Neural cell (in vitro differentiated cells): ENCODE results near the gene WFIKKN1.

Experiments
- CTCF ChIP-seq: fragments of 450-650 bp; IDR thresholded peaks from 2 replicates; pipeline ENCODE4 v1.5.1; 2014; ENCODE audit warnings: antibody characterized with exemption, mild to moderate bottlenecking, moderate library complexity; ENCODE audit not compliant: poor library complexity, severe bottlenecking
- EZH2 ChIP-seq: fragments of 200-600, 300-800 bp; shearing (Covaris generic), sonication (generic); IDR thresholded peaks from 2 replicates; pipeline ENCODE4 v1.6.1; 2014; ENCODE audit warnings: antibody characterized with exemption, low read length, borderline replicate concordance, mild to moderate bottlenecking; ENCODE audit not compliant: insufficient read depth, poor library complexity, severe bottlenecking
- POLR2AphosphoS5 ChIP-seq: IDR thresholded peaks from 2 replicates; pipeline ENCODE4 v1.6.1; 2012
- SMC3 ChIP-seq: fragments of 450-650 bp; conservative IDR thresholded peaks from 2 replicates; pipeline ENCODE4 v1.6.1; 2014; ENCODE audit warnings: antibody characterized with exemption, mild to moderate bottlenecking, moderate library complexity; ENCODE audit not compliant: poor library complexity
- TF ChIP-seq, protein P1 (sequence below): IDR thresholded peaks from 2 replicates; pipeline ENCODE4 v1.6.1; 2012; ENCODE audit warnings: borderline replicate concordance

DNA sequence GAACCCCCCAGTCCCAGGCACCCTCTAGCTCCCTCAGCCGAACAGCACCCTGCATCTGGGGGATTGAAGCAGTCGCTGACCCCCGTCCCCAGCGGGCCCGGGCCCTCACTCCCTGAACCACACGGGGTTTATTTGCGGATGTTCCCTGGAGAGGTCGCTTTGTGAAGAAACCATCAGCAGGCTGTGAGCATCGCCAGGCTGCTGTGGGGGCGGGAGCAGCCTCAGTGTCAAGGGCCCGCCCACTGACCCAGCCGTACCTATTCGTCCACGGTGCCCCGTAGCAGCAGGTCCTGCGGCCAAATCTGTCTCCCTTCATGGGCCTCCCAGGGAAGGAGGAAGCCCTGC is 47.3 kb upstream of the WFIKKN1 start:
- no peak for TF ChIP-seq CTCF
- TF ChIP-seq POLR2AphosphoS5, result no peak
- TF ChIP-seq SMC3, result no peak
- no peak for TF ChIP-seq EZH2
- TF ChIP-seq, protein P1, sequence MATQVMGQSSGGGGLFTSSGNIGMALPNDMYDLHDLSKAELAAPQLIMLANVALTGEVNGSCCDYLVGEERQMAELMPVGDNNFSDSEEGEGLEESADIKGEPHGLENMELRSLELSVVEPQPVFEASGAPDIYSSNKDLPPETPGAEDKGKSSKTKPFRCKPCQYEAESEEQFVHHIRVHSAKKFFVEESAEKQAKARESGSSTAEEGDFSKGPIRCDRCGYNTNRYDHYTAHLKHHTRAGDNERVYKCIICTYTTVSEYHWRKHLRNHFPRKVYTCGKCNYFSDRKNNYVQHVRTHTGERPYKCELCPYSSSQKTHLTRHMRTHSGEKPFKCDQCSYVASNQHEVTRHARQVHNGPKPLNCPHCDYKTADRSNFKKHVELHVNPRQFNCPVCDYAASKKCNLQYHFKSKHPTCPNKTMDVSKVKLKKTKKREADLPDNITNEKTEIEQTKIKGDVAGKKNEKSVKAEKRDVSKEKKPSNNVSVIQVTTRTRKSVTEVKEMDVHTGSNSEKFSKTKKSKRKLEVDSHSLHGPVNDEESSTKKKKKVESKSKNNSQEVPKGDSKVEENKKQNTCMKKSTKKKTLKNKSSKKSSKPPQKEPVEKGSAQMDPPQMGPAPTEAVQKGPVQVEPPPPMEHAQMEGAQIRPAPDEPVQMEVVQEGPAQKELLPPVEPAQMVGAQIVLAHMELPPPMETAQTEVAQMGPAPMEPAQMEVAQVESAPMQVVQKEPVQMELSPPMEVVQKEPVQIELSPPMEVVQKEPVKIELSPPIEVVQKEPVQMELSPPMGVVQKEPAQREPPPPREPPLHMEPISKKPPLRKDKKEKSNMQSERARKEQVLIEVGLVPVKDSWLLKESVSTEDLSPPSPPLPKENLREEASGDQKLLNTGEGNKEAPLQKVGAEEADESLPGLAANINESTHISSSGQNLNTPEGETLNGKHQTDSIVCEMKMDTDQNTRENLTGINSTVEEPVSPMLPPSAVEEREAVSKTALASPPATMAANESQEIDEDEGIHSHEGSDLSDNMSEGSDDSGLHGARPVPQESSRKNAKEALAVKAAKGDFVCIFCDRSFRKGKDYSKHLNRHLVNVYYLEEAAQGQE, result no peak
